ENCODE data around the gene MACROH2A1. TPM values are rescaled to one million over a fixed set of nuclear protein-coding genes. Genes with fewer than 3 reads are reported as not detected.

Gene MACROH2A1
- total RNA-seq, 2 donors from 2014 or later = 189 to 191 TPM

GRCh38 chr5:135360278-135361274 is 38.5 kb downstream of the MACROH2A1 start:
- DNase-seq (ENCODE audit: low spot score) = no peak
- intact Hi-C loops (cut with DNase I) = no loop called here
- Histone ChIP-seq H3K9me3 (no peaks in the 10 kb centered on the region), H3K4me1 (replicated peaks) (peaks cover 4% of the 10 kb centered on the region), H3K27me3 (replicated peaks; ENCODE audit: insufficient read depth) (no peaks in the 10 kb centered on the region), H3K36me3 (no peaks in the 10 kb centered on the region), H3K27ac (no peak overlapping the region), H3K4me3 (no peak overlapping the region)
- WGBS = 85% methylated on average over 16 of the region's 16 CpGs
- TF ChIP-seq POLR2A (IDR thresholded peaks at IDR 0.05) = no peak
- no peak for TF ChIP-seq CTCF (IDR thresholded peaks at IDR 0.05)
- TF ChIP-seq POLR2AphosphoS5 (IDR thresholded peaks at IDR 0.05) = no peak

GRCh38 chr5:135359374-135360165 is 39.5 kb downstream of the MACROH2A1 start:
- WGBS = 85% methylated on average over 8 of the region's 8 CpGs
- TF ChIP-seq POLR2A (IDR thresholded peaks at IDR 0.05) = no peak
- no peak for TF ChIP-seq CTCF (IDR thresholded peaks at IDR 0.05)
- TF ChIP-seq POLR2AphosphoS5 (IDR thresholded peaks at IDR 0.05) = no peak
- no peaks in the 10 kb centered on the region for H3K36me3 ChIP-seq
- H3K4me1 ChIP-seq (replicated peaks) = no peaks in the 10 kb centered on the region
- DNase-seq (ENCODE audit: low spot score) = no peak
- no peak overlapping the region for H3K4me3 ChIP-seq
- no peaks in the 10 kb centered on the region for H3K9me3 ChIP-seq
- H3K27ac ChIP-seq = no peak overlapping the region
- H3K27me3 ChIP-seq (replicated peaks; ENCODE audit: insufficient read depth) = no peaks in the 10 kb centered on the region
- intact Hi-C loops (cut with DNase I) = no loop called here

GRCh38 chr5:135357685-135358084 is 41.3 kb downstream of the MACROH2A1 start:
- H3K4me3 ChIP-seq = no peak overlapping the region
- H3K36me3 ChIP-seq = no peaks in the 10 kb centered on the region
- intact Hi-C loops (cut with DNase I) = no loop called here
- no peak for DNase-seq (ENCODE audit: low spot score)
- no peaks in the 10 kb centered on the region for H3K4me1 ChIP-seq (replicated peaks)
- TF ChIP-seq POLR2A (IDR thresholded peaks at IDR 0.05) (no peak), CTCF (IDR thresholded peaks at IDR 0.05) (no peak), POLR2AphosphoS5 (IDR thresholded peaks at IDR 0.05) (no peak)
- no peak overlapping the region for H3K27ac ChIP-seq
- H3K27me3 ChIP-seq (replicated peaks; ENCODE audit: insufficient read depth) = no peaks in the 10 kb centered on the region
- H3K9me3 ChIP-seq = no peaks in the 10 kb centered on the region

- Histone ChIP-seq H3K27me3 (replicated peaks; ENCODE audit: insufficient read depth) (no peaks in the 10 kb centered on the region), H3K4me1 (replicated peaks) (no peaks in the 10 kb centered on the region), H3K9me3 (no peaks in the 10 kb centered on the region), H3K27ac (no peak overlapping the region), H3K4me3 (no peak overlapping the region), H3K36me3 (no peaks in the 10 kb centered on the region)
- peak; percentile 24 for DNase-seq (ENCODE audit: low spot score)
- intact Hi-C loops (cut with DNase I) = no loop called here
- WGBS = 37% methylated on average over 6 of the region's 6 CpGs
- no peak for TF ChIP-seq POLR2AphosphoS5 (IDR thresholded peaks at IDR 0.05)
Observed at GRCh38 chr5:135356522-135357318, 42.3 kb downstream of the MACROH2A1 start.

- Histone ChIP-seq H3K9me3 (no peaks in the 10 kb centered on the region), H3K27me3 (replicated peaks; ENCODE audit: insufficient read depth) (no peaks in the 10 kb centered on the region), H3K4me1 (replicated peaks) (no peaks in the 10 kb centered on the region), H3K27ac (no peak overlapping the region), H3K4me3 (no peak overlapping the region), H3K36me3 (peaks cover 0 to 4% of the 10 kb centered on the region in 2 donors)
- intact Hi-C loops (cut with DNase I) = no loop called here
- 96% methylated on average over 1 of the region's 1 CpG for WGBS
- DNase-seq (ENCODE audit: low spot score) = no peak
- TF ChIP-seq POLR2AphosphoS5 (IDR thresholded peaks at IDR 0.05) (no peak), POLR2A (IDR thresholded peaks at IDR 0.05) (no peak), CTCF (IDR thresholded peaks at IDR 0.05) (no peak)
Observed at GRCh38 chr5:135355169-135355568, 43.9 kb downstream of the MACROH2A1 start.
